ENCODE measurements around the gene PDCD11. TPM values are rescaled to one million over a fixed set of nuclear protein-coding genes. Genes with fewer than 3 reads are reported as not detected.
"Not testable (repeated sequence)": the region's sequence is repeated elsewhere in the genome, so short reads cannot be mapped to it uniquely, and the experiment has no call there.

PDCD11 gene
- total RNA-seq, 2 experiments from 2014 or later, result 93.4 to 93.7 TPM

GRCh38 chr10:103465411-103466179, 69.2 kb downstream of the PDCD11 start:
- POLR2A ChIA-PET, result no interaction called here

GRCh38 chr10:103466734-103467133, 70.3 kb downstream of the PDCD11 start:
- ChIA-PET CTCF (no interaction called here), POLR2A (no interaction called here)

More at GRCh38 chr10:103465411-103466179, 69.2 kb downstream of the PDCD11 start:
- CTCF ChIA-PET, result interaction anchor here (0.6 to 1.7 kb wide), 3 partner anchors 12 to 27 kb away, joined by 3 to 5 read pairs (median 3); no protein-coding TSS in a partner anchor

- ChIA-PET POLR2A (no interaction called here), CTCF (no interaction called here)
Observed at GRCh38 chr10:103467406-103467805, 71.0 kb downstream of the PDCD11 start.

DNA sequence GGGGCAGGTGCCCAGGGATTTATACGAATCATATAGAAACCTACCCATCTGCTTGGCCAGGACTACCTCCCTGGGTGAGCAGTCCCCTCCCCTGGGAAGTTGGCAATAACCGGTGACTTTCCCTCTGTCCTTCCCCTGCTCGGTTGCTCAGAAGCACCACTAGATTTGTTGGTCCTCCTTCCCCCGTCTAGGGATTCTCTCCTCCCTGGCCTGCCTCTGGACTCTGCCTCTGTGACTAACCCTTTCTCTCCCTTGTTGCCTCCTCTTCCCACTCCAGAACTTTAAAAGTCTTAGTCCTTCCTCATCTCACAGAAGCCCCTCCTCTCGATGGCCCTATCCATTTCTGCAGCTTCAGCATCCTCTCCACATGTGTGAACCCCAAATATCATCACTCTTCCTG, 72.8 kb downstream of the PDCD11 start:
- ChIA-PET POLR2A (interaction anchor here (0.6 kb wide), 2 partner anchors 440 to 582 kb away, joined by 3 to 7 read pairs; no protein-coding TSS in a partner anchor), CTCF (no interaction called here)

DNA sequence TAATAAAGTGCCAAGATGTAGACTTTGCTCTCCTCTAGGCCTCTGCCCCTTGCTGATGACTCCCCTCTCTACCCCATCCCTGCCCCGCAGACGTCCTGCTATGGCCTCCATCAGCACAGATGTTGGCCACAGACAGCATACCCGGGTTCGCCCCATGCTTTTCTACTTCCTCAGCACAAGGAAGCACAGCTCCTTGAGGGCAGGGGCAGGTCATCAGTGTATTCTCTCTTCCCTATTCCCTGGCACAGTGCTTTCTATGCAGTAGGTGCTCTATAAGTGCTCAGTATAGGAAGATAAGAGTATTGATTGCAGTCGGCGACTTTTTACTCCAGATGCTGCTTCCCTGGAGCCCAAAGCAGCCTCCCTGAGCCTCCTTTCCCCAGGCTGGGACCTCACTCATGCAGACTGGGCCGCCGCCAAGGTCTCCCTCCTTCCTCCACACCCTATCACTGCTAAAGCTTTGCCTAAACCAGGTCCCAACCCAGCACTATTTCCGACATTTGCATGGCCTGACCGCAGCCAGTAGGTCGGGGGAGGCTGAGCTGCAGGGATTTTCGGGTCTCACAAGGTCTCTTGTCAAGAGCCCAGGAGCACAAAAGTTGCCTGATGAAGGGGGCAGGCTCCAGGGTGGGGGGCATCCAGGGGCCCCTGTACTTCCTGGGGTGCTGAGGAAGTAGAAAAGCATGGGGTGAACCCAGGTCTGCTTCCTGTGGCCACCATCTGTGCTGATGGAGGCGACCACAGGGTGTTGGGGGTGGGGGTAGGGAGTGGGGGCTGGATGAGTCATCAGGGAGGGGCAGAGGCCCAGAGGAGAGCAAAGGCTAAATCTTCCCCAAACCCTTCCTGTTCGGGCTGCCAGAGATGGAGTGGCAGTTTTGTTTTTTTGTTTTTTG, 74.6 kb downstream of the PDCD11 start:
- POLR2A ChIA-PET, result no interaction called here
- CTCF ChIA-PET, result interaction anchor here (1.4 kb wide), 1 partner anchor 53 kb away, joined by 3 read pairs; no protein-coding TSS in a partner anchor

DNA sequence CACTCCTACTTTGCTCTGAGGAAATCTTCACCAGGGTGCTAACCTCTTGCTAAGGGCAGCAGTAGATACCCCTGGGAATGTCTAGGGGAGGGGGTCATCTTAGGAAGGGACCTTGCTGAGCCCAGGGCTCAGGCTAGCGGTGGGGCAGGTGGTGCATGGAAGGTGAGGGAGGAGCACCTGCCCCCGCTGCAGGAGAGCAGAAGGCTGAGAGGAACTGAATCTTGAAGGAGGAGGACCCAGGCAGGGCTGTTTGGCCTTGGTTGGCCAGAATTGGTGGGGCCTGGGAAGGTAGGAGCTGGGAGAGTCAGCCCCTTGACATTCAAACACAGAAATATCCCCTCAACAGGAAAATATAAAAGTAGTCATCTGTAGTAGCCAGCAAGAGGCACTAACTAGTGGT, 75.6 kb downstream of the PDCD11 start:
- CTCF ChIA-PET, result interaction anchor here (0.7 to 1.4 kb wide), 4 partner anchors 9 to 138 kb away, joined by 3 read pairs; no protein-coding TSS in a partner anchor
- POLR2A ChIA-PET, result no interaction called here

DNA sequence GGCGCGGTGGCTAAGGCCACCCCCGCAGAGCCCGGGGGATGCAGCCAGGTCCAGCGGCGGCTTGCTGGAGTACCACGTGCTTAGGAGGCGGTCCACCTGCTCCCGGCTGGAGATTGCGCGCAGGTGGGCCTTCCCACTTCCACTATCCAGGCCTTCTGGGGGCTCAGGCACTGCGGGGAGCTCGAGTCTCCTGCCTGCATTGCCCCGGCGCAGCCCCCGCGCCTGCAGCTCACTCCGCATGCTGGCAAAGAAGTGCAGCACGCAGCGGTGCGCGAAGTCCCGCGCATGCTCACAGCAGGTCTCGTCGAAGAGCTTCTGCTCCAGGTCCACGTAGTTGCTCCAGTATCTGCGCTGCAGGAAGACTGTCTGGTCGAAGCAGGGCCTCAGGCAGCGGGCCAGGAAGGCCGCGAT, 76.8 kb downstream of the PDCD11 start:
- POLR2A ChIA-PET, result interaction anchor here (0.6 kb wide), 1 partner anchor 105 kb away, joined by 3 read pairs; no protein-coding TSS in a partner anchor
- CTCF ChIA-PET, result no interaction called here

DNA sequence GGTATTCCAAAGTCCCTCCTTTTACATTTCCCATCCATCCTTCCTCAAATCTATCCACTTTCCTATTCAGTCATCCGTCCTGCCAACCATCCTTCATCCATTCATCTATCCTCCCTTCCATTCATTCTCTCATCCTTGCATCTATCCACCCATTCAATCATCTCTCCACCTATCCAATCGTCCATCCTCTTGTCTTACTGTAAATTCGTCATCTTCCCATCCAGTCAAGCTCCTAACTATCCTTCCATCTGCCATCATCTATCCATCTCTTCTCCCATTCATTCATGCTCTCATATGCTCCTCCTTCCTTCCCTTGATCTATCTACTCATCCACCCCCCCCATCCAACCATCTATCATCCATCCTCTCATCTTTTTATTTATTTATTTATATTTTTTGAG, 77.7 kb downstream of the PDCD11 start:
- ChIA-PET POLR2A (no interaction called here), CTCF (no interaction called here)

DNA sequence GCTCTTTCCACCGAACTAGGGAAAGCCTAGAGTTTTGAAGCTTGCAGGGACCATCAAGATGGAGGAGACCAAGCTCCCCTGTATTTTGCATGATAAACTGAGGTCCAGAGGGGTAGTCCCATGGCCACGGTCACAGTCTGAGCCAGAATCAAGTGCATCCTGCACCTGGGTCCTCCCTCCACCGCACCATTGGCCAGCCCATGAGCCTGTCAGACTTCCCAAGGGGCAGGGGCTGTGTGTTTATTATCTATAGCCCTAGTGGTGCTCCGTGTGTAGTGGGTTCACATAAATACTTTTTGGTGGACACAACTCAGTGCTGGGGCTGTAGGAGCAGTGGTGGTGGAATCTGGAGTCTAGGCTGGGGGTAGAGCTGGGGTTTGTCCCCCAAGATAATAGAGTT, 79.0 kb downstream of the PDCD11 start:
- POLR2A ChIA-PET, result no interaction called here

GRCh38 chr10:103476046-103476768, 79.8 kb downstream of the PDCD11 start:
- CTCF ChIA-PET, result interaction anchor here (0.9 to 3.2 kb wide), 7 partner anchors 9 to 80 kb away, joined by 3 to 15 read pairs (median 3); partner anchors contain the start of genes ATP5MK and PDCD11
- POLR2A ChIA-PET, result no interaction called here

More for the DNA sequence above, 79.0 kb downstream of the PDCD11 start:
- CTCF ChIA-PET, result interaction anchor here (1.1 to 3.2 kb wide), 3 partner anchors 10 to 26 kb away, joined by 3 to 15 read pairs (median 13); no protein-coding TSS in a partner anchor

DNA sequence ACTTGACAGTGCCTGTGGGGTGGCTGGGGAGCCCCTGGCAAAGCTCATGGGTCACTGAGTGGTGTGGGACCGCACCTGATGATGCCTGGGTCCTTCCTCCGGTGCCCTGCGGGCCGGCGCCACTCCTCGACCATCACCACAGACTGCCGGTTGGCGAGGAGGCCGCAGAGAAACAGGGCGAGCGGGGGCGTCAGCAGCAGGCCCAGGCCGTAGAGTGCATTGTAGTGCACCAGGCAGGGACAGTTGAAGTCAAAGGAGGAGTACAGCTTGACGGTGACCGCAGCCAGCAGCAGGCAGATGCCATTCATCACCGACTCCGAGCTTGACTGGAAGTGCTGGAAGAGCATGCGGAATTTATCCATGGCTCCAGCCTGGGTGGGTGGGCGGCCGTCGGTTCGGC, 82.2 kb downstream of the PDCD11 start:
- ChIA-PET CTCF (interaction anchor here (1.4 kb wide), 1 partner anchor 10 kb away, joined by 3 read pairs; no protein-coding TSS in a partner anchor), POLR2A (no interaction called here)

GRCh38 chr10:103479135-103479534, 82.7 kb downstream of the PDCD11 start, which contains the start of gene CALHM3:
CALHM3 (minus strand) TSS chr10:103479240; CDS start chr10:103479032, 208 bp downstream.
- ChIA-PET POLR2A (no interaction called here), CTCF (interaction anchor here (0.6 to 1.4 kb wide), 2 partner anchors 10 to 92 kb away, joined by 3 read pairs; no protein-coding TSS in a partner anchor)

DNA sequence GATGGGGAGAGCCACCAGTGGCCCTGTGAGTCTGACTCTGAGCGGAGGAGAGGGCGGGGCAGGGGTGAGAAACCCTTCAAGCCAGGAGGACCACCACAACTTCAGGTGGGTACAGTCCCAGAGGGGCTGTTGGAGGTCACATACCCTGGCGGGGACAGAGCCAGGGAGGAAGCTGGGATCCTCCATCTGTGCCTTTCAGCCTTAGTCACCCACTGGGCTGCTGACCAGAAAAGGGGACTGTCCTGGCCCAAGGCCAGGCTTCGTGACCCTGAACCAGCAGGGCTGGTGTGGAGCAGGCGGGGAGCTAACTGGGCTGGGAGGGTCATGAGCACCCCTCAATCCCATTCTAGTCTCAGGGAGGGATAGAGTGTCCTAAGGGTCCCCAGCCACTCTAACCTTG, 84.1 kb downstream of the PDCD11 start:
- ChIA-PET CTCF (interaction anchor here (0.5 to 1.6 kb wide), 3 partner anchors 31 to 114 kb away, joined by 3 to 4 read pairs (median 3); no protein-coding TSS in a partner anchor), POLR2A (no interaction called here)

- POLR2A ChIA-PET, result no interaction called here
Observed at GRCh38 chr10:103481974-103482531, 85.6 kb downstream of the PDCD11 start.

GRCh38 chr10:103486635-103487409, 90.4 kb downstream of the PDCD11 start:
- CTCF ChIA-PET, result interaction anchor here (1.2 to 2.7 kb wide), 6 partner anchors 11 to 71 kb away, joined by 3 to 15 read pairs (median 8); no protein-coding TSS in a partner anchor
- POLR2A ChIA-PET, result not testable (repeated sequence)

More at GRCh38 chr10:103481974-103482531, 85.6 kb downstream of the PDCD11 start:
- CTCF ChIA-PET, result interaction anchor here (1.6 kb wide), 1 partner anchor 32 kb away, joined by 3 read pairs; no protein-coding TSS in a partner anchor

DNA sequence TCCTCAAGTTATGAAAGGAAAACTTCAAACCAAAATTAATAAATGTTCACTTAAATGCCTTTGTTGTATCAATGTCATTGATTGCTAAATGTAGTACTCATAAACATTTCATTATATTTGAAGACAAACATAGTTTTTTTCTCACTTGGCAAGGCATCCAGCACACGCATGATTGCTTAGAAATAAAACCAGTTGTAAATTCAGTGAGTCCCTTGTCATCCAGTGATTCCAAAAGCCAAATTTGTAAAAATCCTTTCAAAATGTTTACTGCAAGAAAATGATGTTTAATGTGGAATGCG, 90.9 kb downstream of the PDCD11 start:
- CTCF ChIA-PET, result no interaction called here
- POLR2A ChIA-PET, result no interaction called here

GRCh38 chr10:103490986-103491314, 94.5 kb downstream of the PDCD11 start:
- ChIA-PET CTCF (interaction anchor here (0.6 to 1.8 kb wide), 6 partner anchors 8 to 82 kb away, joined by 3 to 5 read pairs (median 4); no protein-coding TSS in a partner anchor), POLR2A (interaction anchor here (0.6 to 1.1 kb wide), 3 partner anchors 10 to 309 kb away, joined by 3 to 4 read pairs (median 3); no protein-coding TSS in a partner anchor)
